Measurements from ENCODE around the gene TNN. TPM values are rescaled to one million over a fixed set of nuclear protein-coding genes. Genes with fewer than 3 reads are reported as not detected.

TNN gene
- total RNA-seq, 2 experiments from 2014 or later = not detected

DNA sequence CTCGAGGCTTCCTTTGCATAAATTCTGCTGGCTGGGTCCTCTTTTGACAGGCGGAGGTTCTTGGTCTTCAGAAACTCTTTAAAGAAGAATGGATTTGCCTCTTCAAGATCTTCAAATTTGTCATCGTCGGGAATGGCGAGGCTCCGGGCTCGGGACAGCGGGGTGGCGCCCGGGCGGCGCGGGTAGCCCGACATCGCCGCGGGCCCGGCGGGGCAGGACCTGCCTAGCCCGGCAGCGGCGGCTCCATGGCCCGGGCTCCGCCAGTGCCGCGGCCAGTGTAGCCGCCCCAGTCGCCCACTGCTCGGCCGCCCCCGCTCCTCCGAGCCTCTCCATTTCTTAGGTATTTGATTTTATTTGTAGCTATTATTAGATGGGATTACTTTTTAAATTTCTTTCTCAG is 22.1 kb upstream of the TNN start:
- ChIA-PET CTCF (no interaction called here), POLR2A (no interaction called here)
- intact Hi-C loops (cut with DNase I, micrococcal nuclease) = no loop called here
- Histone ChIP-seq H3K27me3 (ENCODE audit: control insufficient read depth in 1 of 2, insufficient read depth in 2 of 2, low read length in 2 of 2) (peaks cover 0 to 10% of the 10 kb centered on the region in 2 experiments), H3K36me3 (ENCODE audit: insufficient read depth, low read length) (no peaks in the 10 kb centered on the region), H3K4me3 (ENCODE audit: low read length) (no peak overlapping the region), H3K9me3 (ENCODE audit: control insufficient read depth in 1 of 2, insufficient read depth in 1 of 2, low read length in 2 of 2) (peaks cover 0 to 3% of the 10 kb centered on the region in 2 experiments), H3K27ac (ENCODE audit: low read depth in 1 of 2, low read length in 2 of 2) (no peak overlapping the region), H3K4me1 (ENCODE audit: insufficient read depth, low read length) (no peaks in the 10 kb centered on the region)
- Mint-ChIP-seq H3K36me3 (ENCODE audit: low read depth) (no peaks in the 10 kb centered on the region), H3K27me3 (peaks cover 41% of the 10 kb centered on the region), H3K4me3 (no peak overlapping the region), H3K4me1 (ENCODE audit: low read depth) (no peaks in the 10 kb centered on the region), H3K9me3 (no peaks in the 10 kb centered on the region), H3K27ac (no peak overlapping the region)
- ATAC-seq (ENCODE audit: poor library complexity) = no peak
- TF ChIP-seq, protein P1, sequence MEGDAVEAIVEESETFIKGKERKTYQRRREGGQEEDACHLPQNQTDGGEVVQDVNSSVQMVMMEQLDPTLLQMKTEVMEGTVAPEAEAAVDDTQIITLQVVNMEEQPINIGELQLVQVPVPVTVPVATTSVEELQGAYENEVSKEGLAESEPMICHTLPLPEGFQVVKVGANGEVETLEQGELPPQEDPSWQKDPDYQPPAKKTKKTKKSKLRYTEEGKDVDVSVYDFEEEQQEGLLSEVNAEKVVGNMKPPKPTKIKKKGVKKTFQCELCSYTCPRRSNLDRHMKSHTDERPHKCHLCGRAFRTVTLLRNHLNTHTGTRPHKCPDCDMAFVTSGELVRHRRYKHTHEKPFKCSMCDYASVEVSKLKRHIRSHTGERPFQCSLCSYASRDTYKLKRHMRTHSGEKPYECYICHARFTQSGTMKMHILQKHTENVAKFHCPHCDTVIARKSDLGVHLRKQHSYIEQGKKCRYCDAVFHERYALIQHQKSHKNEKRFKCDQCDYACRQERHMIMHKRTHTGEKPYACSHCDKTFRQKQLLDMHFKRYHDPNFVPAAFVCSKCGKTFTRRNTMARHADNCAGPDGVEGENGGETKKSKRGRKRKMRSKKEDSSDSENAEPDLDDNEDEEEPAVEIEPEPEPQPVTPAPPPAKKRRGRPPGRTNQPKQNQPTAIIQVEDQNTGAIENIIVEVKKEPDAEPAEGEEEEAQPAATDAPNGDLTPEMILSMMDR (IDR thresholded peaks at IDR 0.05) = no peak
- DNase-seq = no peak

DNA sequence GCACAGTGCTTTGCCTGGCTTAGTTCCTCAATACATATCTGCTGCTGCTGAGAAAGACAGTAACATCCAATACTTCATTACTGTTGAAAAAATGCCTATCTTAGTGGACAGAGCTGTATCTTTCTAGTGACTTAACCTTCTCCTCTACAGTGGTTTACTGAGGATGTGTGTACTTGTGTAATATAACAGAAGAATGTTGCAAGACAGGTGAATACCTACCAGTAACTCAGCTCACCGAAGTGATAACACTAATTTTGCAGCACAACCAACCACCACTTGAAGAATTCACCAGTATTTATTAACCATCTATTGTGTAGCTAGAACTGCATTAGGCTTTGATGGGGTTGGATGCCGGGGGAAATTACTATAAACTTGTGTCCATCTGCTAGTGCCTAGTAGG is 16.6 kb upstream of the TNN start:
- no peaks in the 10 kb centered on the region for H3K36me3 ChIP-seq (ENCODE audit: insufficient read depth, low read length)
- no peaks in the 10 kb centered on the region for H3K4me1 ChIP-seq (ENCODE audit: insufficient read depth, low read length)
- Mint-ChIP-seq H3K4me3 (no peak overlapping the region), H3K36me3 (ENCODE audit: low read depth) (no peaks in the 10 kb centered on the region), H3K27me3 (peaks cover 62% of the 10 kb centered on the region), H3K4me1 (ENCODE audit: low read depth) (no peaks in the 10 kb centered on the region), H3K9me3 (no peaks in the 10 kb centered on the region), H3K27ac (no peak overlapping the region)
- ChIA-PET CTCF (no interaction called here), POLR2A (no interaction called here)
- no peaks in the 10 kb centered on the region for H3K9me3 ChIP-seq (ENCODE audit: control insufficient read depth in 1 of 2, insufficient read depth in 1 of 2, low read length in 2 of 2)
- ATAC-seq (ENCODE audit: poor library complexity) = no peak
- intact Hi-C loops (cut with DNase I, micrococcal nuclease) = no loop called here
- H3K27me3 ChIP-seq (ENCODE audit: control insufficient read depth in 1 of 2, insufficient read depth in 2 of 2, low read length in 2 of 2) = peaks cover 9 to 14% of the 10 kb centered on the region in 2 experiments
- TF ChIP-seq, protein P1 (IDR thresholded peaks at IDR 0.05) = no peak
- no peak overlapping the region for H3K27ac ChIP-seq (ENCODE audit: low read depth in 1 of 2, low read length in 2 of 2)
- no peak for DNase-seq
- no peak overlapping the region for H3K4me3 ChIP-seq (ENCODE audit: low read length)

DNA sequence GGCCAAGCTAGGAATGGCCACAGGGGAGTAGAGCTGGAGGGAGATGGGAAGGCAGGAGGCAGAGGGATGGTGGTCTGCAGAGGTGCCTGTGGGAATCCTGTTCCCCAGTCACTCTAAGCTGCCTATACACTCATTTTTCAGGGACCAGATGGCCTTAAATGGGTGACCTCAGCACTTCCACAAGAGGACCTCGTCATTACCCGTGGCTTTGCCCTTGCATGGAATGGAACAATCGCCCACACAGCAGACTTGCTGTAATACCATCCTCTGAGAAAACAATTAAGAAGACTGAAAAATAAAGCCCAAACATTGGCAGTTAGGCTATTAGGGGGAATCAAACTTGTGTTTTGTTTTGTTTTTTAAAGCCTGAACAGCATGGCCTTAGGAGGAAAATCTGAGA is 12.9 kb upstream of the TNN start:
- TF ChIP-seq, protein P1 (IDR thresholded peaks at IDR 0.05) = no peak
- intact Hi-C loops (cut with DNase I, micrococcal nuclease) = no loop called here
- Histone ChIP-seq H3K27ac (ENCODE audit: low read depth in 1 of 2, low read length in 2 of 2) (no peak overlapping the region), H3K9me3 (ENCODE audit: control insufficient read depth in 1 of 2, insufficient read depth in 1 of 2, low read length in 2 of 2) (no peaks in the 10 kb centered on the region), H3K4me3 (ENCODE audit: low read length) (no peak overlapping the region), H3K36me3 (ENCODE audit: insufficient read depth, low read length) (no peaks in the 10 kb centered on the region), H3K4me1 (ENCODE audit: insufficient read depth, low read length) (no peaks in the 10 kb centered on the region), H3K27me3 (ENCODE audit: control insufficient read depth in 1 of 2, insufficient read depth in 2 of 2, low read length in 2 of 2) (peaks cover 8 to 9% of the 10 kb centered on the region in 2 experiments)
- ATAC-seq (ENCODE audit: poor library complexity) (no peak), DNase-seq (no peak)
- ChIA-PET POLR2A (no interaction called here), CTCF (no interaction called here)
- H3K27ac Mint-ChIP-seq = no peak overlapping the region
- no peak overlapping the region for H3K4me3 Mint-ChIP-seq
- peaks cover 49% of the 10 kb centered on the region for H3K27me3 Mint-ChIP-seq
- no peaks in the 10 kb centered on the region for H3K4me1 Mint-ChIP-seq (ENCODE audit: low read depth)
- no peaks in the 10 kb centered on the region for H3K9me3 Mint-ChIP-seq
- no peaks in the 10 kb centered on the region for H3K36me3 Mint-ChIP-seq (ENCODE audit: low read depth)
